ENCODE results near the gene RBFOX1.

GRCh38 chr16:7394720-7395336 is 62.2 kb downstream of the RBFOX1 start:
- TF ChIP-seq CTCF (IDR thresholded peaks at IDR 0.05): no peak
- no peak for TF ChIP-seq POLR2A (IDR thresholded peaks at IDR 0.05)

Measured in Peyer's patch (tissue), 4 donors.